Measurements from ENCODE around the gene KIF1A.

Gene KIF1A

GRCh38 chr2:240816584-240817495 lies 3.2 kb downstream of the KIF1A start:
- no peak for TF ChIP-seq CTCF (IDR thresholded peaks at IDR 0.05; ENCODE audit: insufficient read depth, low read length, missing control alignments)
- DNase-seq (ENCODE audit: low read depth, low spot score), result no peak
- no peak overlapping the region for H3K4me3 ChIP-seq (ENCODE audit: low read depth, low read length)
- ChIA-PET CTCF (interaction anchor here (1.3 kb wide), 1 partner anchor 24 kb away, joined by 3 read pairs; no protein-coding TSS in a partner anchor), POLR2A (no interaction called here)

- TF ChIP-seq CTCF (IDR thresholded peaks at IDR 0.05; ENCODE audit: insufficient read depth, low read length, missing control alignments), result no peak
- ChIA-PET CTCF (interaction anchor here (1.2 kb wide), 1 partner anchor 12 kb away, joined by 3 read pairs; no protein-coding TSS in a partner anchor), POLR2A (no interaction called here)
- no peak overlapping the region for H3K4me3 ChIP-seq (ENCODE audit: low read depth, low read length)
- DNase-seq (ENCODE audit: low read depth, low spot score), result no peak
Observed at GRCh38 chr2:240815761-240816583, 4.0 kb downstream of the KIF1A start.

- no peak overlapping the region for H3K4me3 ChIP-seq (ENCODE audit: low read depth, low read length)
- CTCF ChIA-PET, result interaction anchor here (0.7 to 1.3 kb wide), 4 partner anchors 10 to 301 kb away, joined by 3 to 4 read pairs (median 3); no protein-coding TSS in a partner anchor
- POLR2A ChIA-PET, result no interaction called here
- no peak for DNase-seq (ENCODE audit: low read depth, low spot score)
- no peak for TF ChIP-seq CTCF (IDR thresholded peaks at IDR 0.05; ENCODE audit: insufficient read depth, low read length, missing control alignments)
Observed at GRCh38 chr2:240814946-240815760, 4.9 kb downstream of the KIF1A start.

- no peak overlapping the region for H3K4me3 ChIP-seq (ENCODE audit: low read depth, low read length)
- no peak for DNase-seq (ENCODE audit: low read depth, low spot score)
- ChIA-PET CTCF (interaction anchor here (1.3 kb wide), 2 partner anchors 9 to 300 kb away, joined by 3 to 4 read pairs; no protein-coding TSS in a partner anchor), POLR2A (no interaction called here)
- TF ChIP-seq CTCF (IDR thresholded peaks at IDR 0.05; ENCODE audit: insufficient read depth, low read length, missing control alignments), result no peak
Observed at GRCh38 chr2:240814280-240814679, 5.7 kb downstream of the KIF1A start.

GRCh38 chr2:240813231-240813921 lies 6.6 kb downstream of the KIF1A start:
- TF ChIP-seq CTCF (IDR thresholded peaks at IDR 0.05; ENCODE audit: insufficient read depth, low read length, missing control alignments), result no peak
- POLR2A ChIA-PET, result no interaction called here
- CTCF ChIA-PET, result no interaction called here
- no peak for DNase-seq (ENCODE audit: low read depth, low spot score)
- no peak overlapping the region for H3K4me3 ChIP-seq (ENCODE audit: low read depth, low read length)
